ENCODE data around the gene USB1.
A peak's percentile ranks its signal among the peaks of the same experiment; 100 is the strongest.

Gene USB1

GRCh38 chr16:58049232-58050185 is 48.3 kb downstream of the USB1 start:
- H3K4me2 ChIP-seq (ENCODE audit: insufficient read depth, low read length, poor library complexity, severe bottlenecking): no peak overlapping the region

GRCh38 chr16:58051296-58051695 is 50.1 kb downstream of the USB1 start:
- H4K91ac ChIP-seq (ENCODE audit: low read depth, low read length, poor library complexity): no peak overlapping the region
- no CpG with 5 or more reads among the region's 2 CpGs for WGBS, 2 donors (ENCODE audit: extremely low coverage in 2 of 2, insufficient read length in 2 of 2, insufficient replicate concordance in 1 of 2)

More at GRCh38 chr16:58049232-58050185, 48.3 kb downstream of the USB1 start:
- H2BK15ac ChIP-seq (ENCODE audit: low read length): no peak overlapping the region
- H3K4me3 ChIP-seq (ENCODE audit: low read length in 2 of 2): no peak overlapping the region
- no peak overlapping the region for H2BK5ac ChIP-seq (ENCODE audit: low read length)
- no CpG with 5 or more reads among the region's 17 CpGs for WGBS, 2 donors (ENCODE audit: extremely low coverage in 2 of 2, insufficient read length in 2 of 2, insufficient replicate concordance in 1 of 2)
- H2BK12ac ChIP-seq (ENCODE audit: low read length): peak overlapping the region; percentile 14
- H4K8ac ChIP-seq (ENCODE audit: low read depth, low read length): no peak overlapping the region
- H2AFZ ChIP-seq (ENCODE audit: low read length): peak overlapping the region; percentile 23
- H3K4me1 ChIP-seq (ENCODE audit: control insufficient read depth in 2 of 2, insufficient read depth in 1 of 2, low read depth in 1 of 2, low read length in 2 of 2): peaks cover 16 to 19% of the 10 kb centered on the region in 2 donors
- H3K4ac ChIP-seq (ENCODE audit: low read length): no peak overlapping the region
- H4K91ac ChIP-seq (ENCODE audit: low read depth, low read length, poor library complexity): no peak overlapping the region
- no peaks in the 10 kb centered on the region for H3K27me3 ChIP-seq (ENCODE audit: control insufficient read depth in 3 of 3, insufficient read depth in 3 of 3, low read depth in 1 of 3, low read length in 3 of 3)
- peaks cover 0 to 2% of the 10 kb centered on the region in 2 donors for H3K9me3 ChIP-seq (replicated peaks in 1 of 2; ENCODE audit: control insufficient read depth in 2 of 2, insufficient read depth in 1 of 2, low read depth in 1 of 2, low read length in 2 of 2)
- H3K36me3 ChIP-seq (replicated peaks in 1 of 2; ENCODE audit: control insufficient read depth in 2 of 2, insufficient read depth in 2 of 2, low read length in 2 of 2): no peaks in the 10 kb centered on the region
- H3K9ac ChIP-seq (ENCODE audit: low read depth, low read length, poor library complexity): no peak overlapping the region
- no peak overlapping the region for H3K27ac ChIP-seq (replicated peaks; ENCODE audit: low read length)
- no peak overlapping the region for H2BK120ac ChIP-seq (ENCODE audit: low read depth, low read length)
- peak overlapping the region; percentile 37 for H2AK5ac ChIP-seq (ENCODE audit: low read depth, low read length)
- no peaks in the 10 kb centered on the region for H3K79me1 ChIP-seq (ENCODE audit: low read depth, low read length)
- peak overlapping the region; percentile 20 for H3K18ac ChIP-seq (ENCODE audit: low read length)
- H3K14ac ChIP-seq (ENCODE audit: low read length): peak overlapping the region; percentile 31
- H3K23ac ChIP-seq (ENCODE audit: low read depth, low read length, poor library complexity): peak overlapping the region; percentile 45
- DNase-seq (ENCODE audit: low spot score): no peak

GRCh38 chr16:58051821-58052603 is 50.8 kb downstream of the USB1 start:
- no peak overlapping the region for H3K9ac ChIP-seq (ENCODE audit: low read depth, low read length, poor library complexity)
- H2AK5ac ChIP-seq (ENCODE audit: low read depth, low read length): peak overlapping the region; percentile 83
- H3K9me3 ChIP-seq (replicated peaks in 1 of 2; ENCODE audit: control insufficient read depth in 2 of 2, insufficient read depth in 1 of 2, low read depth in 1 of 2, low read length in 2 of 2): peaks cover 0 to 2% of the 10 kb centered on the region in 2 donors
- H2BK120ac ChIP-seq (ENCODE audit: low read depth, low read length): no peak overlapping the region
- H3K18ac ChIP-seq (ENCODE audit: low read length): peak overlapping the region; percentile 51
- H3K36me3 ChIP-seq (replicated peaks in 1 of 2; ENCODE audit: control insufficient read depth in 2 of 2, insufficient read depth in 2 of 2, low read length in 2 of 2): no peaks in the 10 kb centered on the region
- H3K79me1 ChIP-seq (ENCODE audit: low read depth, low read length): no peaks in the 10 kb centered on the region
- peak overlapping the region; percentile 66 for H2AFZ ChIP-seq (ENCODE audit: low read length)
- no peak overlapping the region for H3K4ac ChIP-seq (ENCODE audit: low read length)
- peak overlapping the region in 1 of 2 donors; percentile 9 for H3K4me3 ChIP-seq (ENCODE audit: low read length in 2 of 2)
- H4K91ac ChIP-seq (ENCODE audit: low read depth, low read length, poor library complexity): no peak overlapping the region
- WGBS, 2 donors (ENCODE audit: extremely low coverage in 2 of 2, insufficient read length in 2 of 2, insufficient replicate concordance in 1 of 2): no CpG with 5 or more reads among the region's 10 CpGs
- peak overlapping the region; percentile 17 for H3K23ac ChIP-seq (ENCODE audit: low read depth, low read length, poor library complexity)
- DNase-seq (ENCODE audit: low spot score): no peak
- no peak overlapping the region for H2BK12ac ChIP-seq (ENCODE audit: low read length)
- peak overlapping the region; percentile 73 for H2BK15ac ChIP-seq (ENCODE audit: low read length)
- H3K27ac ChIP-seq (replicated peaks; ENCODE audit: low read length): no peak overlapping the region
- no peak overlapping the region for H4K8ac ChIP-seq (ENCODE audit: low read depth, low read length)
- peak overlapping the region; percentile 71 for H2BK5ac ChIP-seq (ENCODE audit: low read length)
- no peak overlapping the region for H3K14ac ChIP-seq (ENCODE audit: low read length)
- peaks cover 17 to 19% of the 10 kb centered on the region in 2 donors for H3K4me1 ChIP-seq (ENCODE audit: control insufficient read depth in 2 of 2, insufficient read depth in 1 of 2, low read depth in 1 of 2, low read length in 2 of 2)
- H3K4me2 ChIP-seq (ENCODE audit: insufficient read depth, low read length, poor library complexity, severe bottlenecking): no peak overlapping the region
- no peaks in the 10 kb centered on the region for H3K27me3 ChIP-seq (ENCODE audit: control insufficient read depth in 3 of 3, insufficient read depth in 3 of 3, low read depth in 1 of 3, low read length in 3 of 3)

More at GRCh38 chr16:58051296-58051695, 50.1 kb downstream of the USB1 start:
- H3K23ac ChIP-seq (ENCODE audit: low read depth, low read length, poor library complexity): no peak overlapping the region
- H3K4ac ChIP-seq (ENCODE audit: low read length): no peak overlapping the region
- no peak overlapping the region for H2BK5ac ChIP-seq (ENCODE audit: low read length)
- no peak overlapping the region for H3K9ac ChIP-seq (ENCODE audit: low read depth, low read length, poor library complexity)
- no peak overlapping the region for H2BK12ac ChIP-seq (ENCODE audit: low read length)
- H3K14ac ChIP-seq (ENCODE audit: low read length): no peak overlapping the region
- H3K27me3 ChIP-seq (ENCODE audit: control insufficient read depth in 3 of 3, insufficient read depth in 3 of 3, low read depth in 1 of 3, low read length in 3 of 3): no peaks in the 10 kb centered on the region
- H2BK15ac ChIP-seq (ENCODE audit: low read length): no peak overlapping the region
- H2BK120ac ChIP-seq (ENCODE audit: low read depth, low read length): no peak overlapping the region
- H3K4me2 ChIP-seq (ENCODE audit: insufficient read depth, low read length, poor library complexity, severe bottlenecking): no peak overlapping the region
- DNase-seq (ENCODE audit: low spot score): no peak
- H3K4me1 ChIP-seq (ENCODE audit: control insufficient read depth in 2 of 2, insufficient read depth in 1 of 2, low read depth in 1 of 2, low read length in 2 of 2): peaks cover 16 to 19% of the 10 kb centered on the region in 2 donors
- H3K79me1 ChIP-seq (ENCODE audit: low read depth, low read length): no peaks in the 10 kb centered on the region
- H3K36me3 ChIP-seq (replicated peaks in 1 of 2; ENCODE audit: control insufficient read depth in 2 of 2, insufficient read depth in 2 of 2, low read length in 2 of 2): no peaks in the 10 kb centered on the region
- H4K8ac ChIP-seq (ENCODE audit: low read depth, low read length): no peak overlapping the region
- H3K4me3 ChIP-seq (ENCODE audit: low read length in 2 of 2): no peak overlapping the region
- H3K18ac ChIP-seq (ENCODE audit: low read length): no peak overlapping the region
- peaks cover 0 to 2% of the 10 kb centered on the region in 2 donors for H3K9me3 ChIP-seq (replicated peaks in 1 of 2; ENCODE audit: control insufficient read depth in 2 of 2, insufficient read depth in 1 of 2, low read depth in 1 of 2, low read length in 2 of 2)
- H2AK5ac ChIP-seq (ENCODE audit: low read depth, low read length): no peak overlapping the region
- no peak overlapping the region for H2AFZ ChIP-seq (ENCODE audit: low read length)
- no peak overlapping the region for H3K27ac ChIP-seq (replicated peaks; ENCODE audit: low read length)

- Histone ChIP-seq H3K23ac (ENCODE audit: low read depth, low read length, poor library complexity) (no peak overlapping the region), H4K8ac (ENCODE audit: low read depth, low read length) (no peak overlapping the region), H2BK15ac (ENCODE audit: low read length) (no peak overlapping the region), H4K91ac (ENCODE audit: low read depth, low read length, poor library complexity) (no peak overlapping the region), H3K4ac (ENCODE audit: low read length) (no peak overlapping the region), H3K27me3 (ENCODE audit: control insufficient read depth in 3 of 3, insufficient read depth in 3 of 3, low read depth in 1 of 3, low read length in 3 of 3) (no peaks in the 10 kb centered on the region), H3K9me3 (replicated peaks in 1 of 2; ENCODE audit: control insufficient read depth in 2 of 2, insufficient read depth in 1 of 2, low read depth in 1 of 2, low read length in 2 of 2) (peaks cover 0 to 1% of the 10 kb centered on the region in 2 donors), H3K4me3 (ENCODE audit: low read length in 2 of 2) (no peak overlapping the region), H2BK12ac (ENCODE audit: low read length) (no peak overlapping the region), H2BK120ac (ENCODE audit: low read depth, low read length) (no peak overlapping the region), H2BK5ac (ENCODE audit: low read length) (no peak overlapping the region), H3K14ac (ENCODE audit: low read length) (no peak overlapping the region), H2AK5ac (ENCODE audit: low read depth, low read length) (no peak overlapping the region), H3K36me3 (replicated peaks in 1 of 2; ENCODE audit: control insufficient read depth in 2 of 2, insufficient read depth in 2 of 2, low read length in 2 of 2) (no peaks in the 10 kb centered on the region), H3K18ac (ENCODE audit: low read length) (no peak overlapping the region), H3K27ac (replicated peaks; ENCODE audit: low read length) (no peak overlapping the region), H3K4me1 (ENCODE audit: control insufficient read depth in 2 of 2, insufficient read depth in 1 of 2, low read depth in 1 of 2, low read length in 2 of 2) (peaks cover 9 to 11% of the 10 kb centered on the region in 2 donors), H3K4me2 (ENCODE audit: insufficient read depth, low read length, poor library complexity, severe bottlenecking) (no peak overlapping the region), H3K9ac (ENCODE audit: low read depth, low read length, poor library complexity) (no peak overlapping the region), H3K79me1 (ENCODE audit: low read depth, low read length) (no peaks in the 10 kb centered on the region), H2AFZ (ENCODE audit: low read length) (no peak overlapping the region)
- no peak for DNase-seq (ENCODE audit: low spot score)
- no CpG with 5 or more reads among the region's 5 CpGs for WGBS, 2 donors (ENCODE audit: extremely low coverage in 2 of 2, insufficient read length in 2 of 2, insufficient replicate concordance in 1 of 2)
These were observed 52.4 kb downstream of the USB1 start for GRCh38 chr16:58053682-58054005.

Measured in neuronal stem cell (in vitro differentiated cells).